ENCODE results near the gene CSTPP1. TPM values are rescaled to one million over a fixed set of nuclear protein-coding genes. Genes with fewer than 3 reads are reported as not detected.

Gene CSTPP1
- total and polyA plus RNA-seq, 2 of the 4 experiments (the other 2 are of a cell fraction): 22.0 to 35.7 TPM

DNA sequence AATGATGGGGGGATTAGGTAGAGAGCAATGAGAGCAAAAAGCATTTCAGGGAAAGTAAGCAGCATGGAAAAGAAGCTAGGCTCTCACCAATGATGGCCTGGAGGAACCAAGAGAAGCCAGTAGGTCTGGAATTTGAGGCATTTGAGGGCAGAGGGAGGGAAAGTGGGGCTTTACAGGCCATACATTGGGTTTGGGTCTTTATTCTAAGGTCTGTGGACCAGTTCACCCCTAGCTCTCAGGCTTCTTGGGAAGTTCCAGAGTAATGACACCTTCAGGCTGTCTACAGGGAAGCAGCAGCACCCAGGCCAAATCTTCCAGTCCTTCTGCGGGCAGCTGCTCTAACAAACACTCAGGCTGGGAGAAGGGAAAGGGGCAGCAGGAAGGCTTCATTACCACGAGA is 210.7 kb downstream of the CSTPP1 start:
- in situ Hi-C loops (cut with MboI; ENCODE audit: low sequenced_read_pairs): no loop called here

More for the DNA sequence above, 210.7 kb downstream of the CSTPP1 start:
- Histone ChIP-seq H3K9ac (ENCODE audit: low read depth, low read length) (no peak overlapping the region), H2AFZ (replicated peaks; ENCODE audit: low read length, poor library complexity) (no peak overlapping the region), H2AK9ac (replicated peaks; ENCODE audit: low read depth, low read length, poor library complexity) (no peak overlapping the region), H3K4me2 (ENCODE audit: low read depth, low read length) (no peak overlapping the region), H2BK5ac (ENCODE audit: low read depth, low read length, poor library complexity, severe bottlenecking) (no peak overlapping the region), H4K91ac (ENCODE audit: insufficient read depth, low read depth, low read length) (no peak overlapping the region), H3K18ac (ENCODE audit: low read depth, low read length) (no peak overlapping the region), H4K5ac (ENCODE audit: low read depth, low read length) (no peak overlapping the region), H3K56ac (ENCODE audit: extremely low read depth, insufficient read depth, low read length) (no peak overlapping the region), H3K23ac (ENCODE audit: low read depth, low read length) (no peak overlapping the region), H4K8ac (ENCODE audit: low read depth in 2 of 2, low read length in 2 of 2) (no peak overlapping the region), H3K14ac (replicated peaks; ENCODE audit: low read depth, low read length) (no peak overlapping the region), H3K79me1 (ENCODE audit: low read depth in 1 of 2, low read length in 2 of 2) (no peaks in the 10 kb centered on the region; a peak in 1 of 4 replicates), H3K27me3 (ENCODE audit: control insufficient read depth, insufficient read depth, low read length) (no peaks in the 10 kb centered on the region), H3K27ac (ENCODE audit: insufficient read depth, low read length) (no peak overlapping the region), H3K9me3 (ENCODE audit: control insufficient read depth, insufficient read depth, low read length) (no peaks in the 10 kb centered on the region), H2AK5ac (ENCODE audit: low read depth, low read length) (no peak overlapping the region), H3K36me3 (ENCODE audit: control insufficient read depth, insufficient read depth, low read length) (peaks cover 2% of the 10 kb centered on the region; the same call in 1 of the 2 replicates), H3K9me1 (ENCODE audit: insufficient read depth, low read length) (peaks cover 18% of the 10 kb centered on the region), H3K4ac (ENCODE audit: low read depth, low read length) (no peak overlapping the region), H4K20me1 (ENCODE audit: insufficient read depth, low read length) (no peaks in the 10 kb centered on the region; the same call in 1 of the 2 replicates), H3K4me1 (ENCODE audit: control insufficient read depth, insufficient read depth, low read length) (peaks cover 15% of the 10 kb centered on the region), H2BK20ac (ENCODE audit: low read depth, low read length) (no peak overlapping the region), H2BK120ac (ENCODE audit: low read depth, low read length) (no peak overlapping the region), H3K4me3 (ENCODE audit: insufficient read depth, low read depth, low read length) (no peak overlapping the region), H2BK15ac (ENCODE audit: low read depth, low read length) (no peak overlapping the region)
- BruUV-seq (replicated peaks): no TSS peak
- ChIA-PET CTCF (interaction anchor here (1.4 kb wide), 1 partner anchor 251 kb away, joined by 4 read pairs; no protein-coding TSS in a partner anchor), POLR2A (ENCODE audit: unreplicated experiment) (no interaction called here)
- DNase-seq: no peak
- TF ChIP-seq SMC3 (IDR thresholded peaks at IDR 0.05; ENCODE audit: low read depth, low read length) (no peak), RFX5 (IDR thresholded peaks at IDR 0.05; ENCODE audit: low read depth, low read length) (no peak), CHD1 (IDR thresholded peaks at IDR 0.05; ENCODE audit: low read depth, low read length) (no peak), MAFK (IDR thresholded peaks at IDR 0.05; ENCODE audit: low read depth, low read length) (no peak), MXI1 (IDR thresholded peaks at IDR 0.05; ENCODE audit: borderline replicate concordance, low read depth, low read length) (no peak)
- TF ChIP-seq, protein P1, sequence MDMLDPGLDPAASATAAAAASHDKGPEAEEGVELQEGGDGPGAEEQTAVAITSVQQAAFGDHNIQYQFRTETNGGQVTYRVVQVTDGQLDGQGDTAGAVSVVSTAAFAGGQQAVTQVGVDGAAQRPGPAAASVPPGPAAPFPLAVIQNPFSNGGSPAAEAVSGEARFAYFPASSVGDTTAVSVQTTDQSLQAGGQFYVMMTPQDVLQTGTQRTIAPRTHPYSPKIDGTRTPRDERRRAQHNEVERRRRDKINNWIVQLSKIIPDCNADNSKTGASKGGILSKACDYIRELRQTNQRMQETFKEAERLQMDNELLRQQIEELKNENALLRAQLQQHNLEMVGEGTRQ (IDR thresholded peaks at IDR 0.05; ENCODE audit: low read depth, low read length): no peak
- no peak for ATAC-seq (ENCODE audit: low read depth)
- intact Hi-C loops (cut with micrococcal nuclease) (loop anchor here (10.0 kb wide), 1 partner anchor 142 kb away; no protein-coding TSS in a partner anchor), dilution Hi-C loops (cut with HindIII; ENCODE audit: low sequenced_read_pairs, unreplicated experiment) (no loop called here)
- no CpG with 5 or more reads among the region's 2 CpGs for WGBS, 2 experiments (ENCODE audit: extremely low coverage in 2 of 2, insufficient read length in 1 of 2)
